Left ventricle myocardium superior (tissue), 1 donor: ENCODE data around the gene SERPINA5. TPM values are rescaled to one million over a fixed set of nuclear protein-coding genes. Genes with fewer than 3 reads are reported as not detected.
"Not testable (repeated sequence)": the region's sequence is repeated elsewhere in the genome, so short reads cannot be mapped to it uniquely, and the experiment has no call there.

Source experiments
- ATAC-seq: fragments of 200-7000 bp; cut with Tn5 transposase; one replicate; pipeline ENCODE4 v1.9.1; 2020; ENCODE audit warnings: mild to moderate bottlenecking, moderate library complexity
- DNase-seq: peaks from one replicate; pipeline ENCODE4 v3.0.0-alpha.2; 2020
- intact Hi-C: fragments of 100-400 bp; cut with micrococcal nuclease; formaldehyde crosslinking; loops from one replicate; pipeline ENCODE4 v1.11.0; 2022
- total RNA-seq: library from RNA; stranded (reverse); fragmentation: NEBNext Ultra II Directional; extraction: Animal tissue kit (Norgen Biotek cat#: 25700); gene quantifications from one replicate; pipeline ENCODE4 v1.2.1, GENCODE V29; 2021
- donor health status: DM: no; HTN: yes; CAD: no; lungs with severe emphysema.

SERPINA5 gene
- total RNA-seq, 1 donor from 2014 or later = 4.0 TPM

- intact Hi-C loops = no loop called here
- DNase-seq (no peak), ATAC-seq (no peak)
These were observed 15.1 kb downstream of the SERPINA5 start for GRCh38 chr14:94596361-94596760.

DNA sequence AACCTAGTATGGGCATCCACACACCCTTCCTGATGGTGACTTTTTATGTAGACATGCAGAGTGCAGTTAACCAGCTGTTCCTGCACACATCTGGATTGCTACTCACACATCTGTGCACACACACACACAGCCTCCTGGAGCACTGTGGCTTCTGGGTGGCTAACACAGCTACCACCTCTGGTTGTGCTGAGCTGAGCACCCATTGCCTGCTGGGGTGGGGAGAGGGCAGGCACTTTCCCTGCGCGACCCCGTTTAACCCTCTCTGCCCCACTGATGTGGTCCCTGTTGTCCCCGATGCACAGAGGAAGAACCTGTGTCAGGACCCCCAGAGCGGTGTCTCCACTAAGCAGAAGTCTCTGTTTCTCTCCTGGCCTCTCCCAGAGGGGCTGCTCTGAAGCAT is 16.6 kb downstream of the SERPINA5 start:
- ATAC-seq (no peak), DNase-seq (no peak)
- intact Hi-C loops = no loop called here

DNA sequence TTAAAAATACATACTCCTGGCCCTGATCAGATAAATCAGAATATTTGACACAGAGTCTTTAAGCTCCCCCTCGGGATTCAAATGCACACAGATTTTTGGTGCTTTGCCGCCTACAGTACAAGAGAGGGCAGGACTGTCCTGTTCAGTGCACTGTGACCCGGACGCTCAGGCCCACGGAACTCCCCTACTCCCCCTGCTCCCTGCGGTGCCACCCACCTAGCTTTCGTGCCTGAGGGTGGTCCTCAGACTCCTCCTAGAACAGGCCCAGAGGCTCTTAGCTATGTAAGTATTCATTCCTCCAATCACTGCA is 17.2 kb downstream of the SERPINA5 start:
- ATAC-seq (no peak), DNase-seq (no peak)
- intact Hi-C loops = no loop called here

- DNase-seq (peak; percentile 70), ATAC-seq (peak; percentile 71)
- intact Hi-C loops = no loop called here
These were observed 17.8 kb downstream of the SERPINA5 start for GRCh38 chr14:94598816-94599655.

DNA sequence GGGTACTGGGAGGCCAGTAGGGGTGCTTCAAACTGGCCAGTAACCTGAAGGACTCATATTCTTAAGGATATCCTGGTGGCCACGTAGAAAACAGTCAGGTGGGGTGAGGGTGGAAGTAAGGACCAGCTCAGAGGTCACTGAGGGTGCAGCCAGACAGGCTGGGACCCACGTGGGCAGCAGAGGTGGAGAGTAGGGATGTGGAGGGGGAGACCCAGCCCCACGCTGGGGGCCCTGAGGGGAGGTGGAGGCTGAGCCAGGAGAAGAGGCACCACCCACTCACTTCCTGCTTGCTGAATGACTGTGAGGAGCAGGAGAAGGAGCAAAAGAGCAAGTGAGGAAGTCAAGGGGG is 18.4 kb downstream of the SERPINA5 start:
- intact Hi-C loops = no loop called here
- no peak for ATAC-seq
- DNase-seq = no peak

- intact Hi-C loops = no loop called here
- ATAC-seq = no peak
- DNase-seq = no peak
These were observed 18.9 kb downstream of the SERPINA5 start for GRCh38 chr14:94600148-94600545.

- peak; percentile 83 for ATAC-seq
- intact Hi-C loops = no loop called here
- DNase-seq = peak; percentile 83
These were observed 20.7 kb downstream of the SERPINA5 start for GRCh38 chr14:94601884-94602391.

GRCh38 chr14:94602722-94603121 is 21.5 kb downstream of the SERPINA5 start:
- intact Hi-C loops = no loop called here
- DNase-seq (no peak), ATAC-seq (no peak)

GRCh38 chr14:94605361-94605760 is 24.1 kb downstream of the SERPINA5 start:
- intact Hi-C loops = no loop called here
- ATAC-seq (no peak), DNase-seq (no peak)

DNA sequence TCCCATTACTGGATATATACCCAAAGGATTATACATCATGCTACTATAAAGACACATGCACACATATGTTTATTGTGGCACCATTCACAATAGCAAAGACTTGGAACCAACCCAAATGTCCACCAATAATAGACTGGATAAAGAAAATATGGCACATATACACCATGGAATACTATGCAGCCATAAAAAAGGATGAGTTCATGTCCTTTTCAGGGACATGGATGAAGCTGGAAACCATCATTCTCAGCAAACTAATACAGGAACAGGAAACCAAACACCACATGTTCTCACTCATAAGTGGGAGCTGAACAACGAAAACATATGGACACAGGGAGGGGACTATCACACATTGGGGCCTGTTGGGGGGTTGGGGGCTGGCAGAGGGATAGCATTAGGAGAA is 27.7 kb downstream of the SERPINA5 start:
- intact Hi-C loops, ATAC-seq, DNase-seq: not testable (repeated sequence)

DNA sequence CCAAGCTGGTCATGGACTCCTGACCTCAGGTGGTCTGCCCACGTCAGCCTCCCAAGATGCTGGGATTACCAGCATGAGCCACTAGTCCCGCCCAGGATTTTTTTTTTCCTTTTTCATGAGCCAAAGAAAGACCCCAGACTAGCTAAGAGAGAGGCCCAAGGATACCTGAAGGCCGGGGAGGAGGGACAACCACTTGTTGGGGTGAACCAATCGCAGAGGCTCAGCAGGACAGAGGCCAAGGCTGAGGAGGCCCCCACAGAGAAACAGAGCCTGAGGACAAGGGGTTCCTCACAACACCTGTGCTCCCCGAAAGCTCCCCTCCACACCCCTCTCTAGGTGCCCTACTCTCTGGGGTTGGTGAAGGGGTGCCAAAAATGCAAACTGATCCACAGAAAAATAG is 30.0 kb downstream of the SERPINA5 start:
- ATAC-seq = no peak
- intact Hi-C loops = no loop called here

GRCh38 chr14:94612174-94612573 is 30.9 kb downstream of the SERPINA5 start, which contains the start of gene SERPINA3:
Gene SERPINA3, plus strand, starts transcription at chr14:94612391. Its CDS starts 2,051 bp downstream, at chr14:94614442.
- ATAC-seq (peak; percentile 73), DNase-seq (no peak)
- intact Hi-C loops = no loop called here

More for the DNA sequence above, 30.0 kb downstream of the SERPINA5 start:
- DNase-seq = no peak

DNA sequence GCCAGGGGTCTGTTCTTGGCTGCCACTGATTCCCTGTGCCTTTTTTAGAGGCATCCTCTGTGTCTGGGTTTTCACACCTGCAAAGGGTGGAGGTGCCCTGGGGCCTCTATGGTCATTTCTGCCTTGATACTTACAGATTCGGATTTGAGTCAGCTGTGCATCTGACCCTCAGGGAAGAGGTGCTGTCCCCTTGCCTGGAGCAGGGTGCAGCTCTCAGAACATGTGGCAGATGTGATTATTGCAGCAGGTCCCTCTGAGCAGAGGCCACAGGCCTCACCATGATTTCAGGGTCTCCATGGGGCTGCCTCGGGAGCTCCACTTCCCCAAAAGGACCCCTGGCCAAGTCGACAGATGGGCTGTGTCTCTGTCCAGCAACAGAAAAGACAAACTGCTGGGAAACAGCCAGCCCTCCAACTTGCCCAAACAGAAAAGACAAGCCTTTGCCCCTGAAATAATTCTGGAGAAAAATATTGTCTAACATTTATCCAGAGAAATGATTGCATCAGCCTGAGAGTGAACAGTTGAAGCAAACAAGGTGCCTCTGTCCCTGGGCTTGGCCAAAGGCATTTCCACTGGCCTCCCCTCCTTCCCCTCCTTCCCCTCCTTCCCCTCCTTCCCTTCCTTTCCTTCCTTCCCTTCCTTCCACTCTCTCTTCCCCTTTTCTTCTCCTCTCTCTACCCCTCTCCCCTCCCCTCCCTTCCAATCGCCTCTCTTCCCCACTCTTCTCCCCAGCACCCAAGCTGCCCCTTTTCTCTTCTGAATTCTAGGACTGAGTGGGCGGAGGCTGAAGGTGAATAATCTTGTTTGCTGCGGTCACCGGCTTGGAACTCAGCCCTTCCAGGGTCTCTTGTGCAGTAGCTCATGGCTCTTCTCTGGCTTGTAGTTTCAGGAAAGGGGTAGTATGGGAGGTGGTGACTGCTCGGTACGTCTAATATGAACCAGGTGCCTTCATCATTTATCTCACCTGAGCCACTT is 31.6 kb downstream of the SERPINA5 start:
- ATAC-seq = peak; percentile 83
- DNase-seq = peak; percentile 62

GRCh38 chr14:94613720-94614644 is 32.8 kb downstream of the SERPINA5 start:
- intact Hi-C loops = no loop called here
- ATAC-seq (no peak), DNase-seq (no peak)

More for the DNA sequence above, 31.6 kb downstream of the SERPINA5 start:
- intact Hi-C loops = no loop called here

- DNase-seq (no peak), ATAC-seq (no peak)
- intact Hi-C loops = no loop called here
These were observed 33.6 kb downstream of the SERPINA5 start for GRCh38 chr14:94614802-94615201.

DNA sequence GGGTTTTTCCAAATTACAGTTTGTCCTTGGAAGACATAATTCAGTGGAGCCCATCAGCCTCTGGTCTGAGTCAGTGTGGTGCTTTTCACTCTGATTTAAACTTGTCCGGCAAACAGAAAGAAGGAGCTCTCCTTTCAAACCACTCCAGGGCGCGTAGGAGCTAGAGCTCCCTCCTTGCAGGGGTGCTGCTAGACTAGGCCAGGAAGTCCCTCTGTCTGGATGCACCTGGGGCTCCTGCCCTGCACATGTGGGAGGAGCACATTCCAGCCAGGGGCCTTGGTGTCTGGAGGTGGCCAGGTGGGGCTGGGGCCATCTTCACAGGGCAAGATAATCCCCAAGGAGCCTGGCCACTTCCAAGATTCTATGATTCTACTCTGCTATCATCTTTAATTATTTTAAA is 34.0 kb downstream of the SERPINA5 start:
- ATAC-seq (no peak), DNase-seq (no peak)
- intact Hi-C loops = no loop called here

GRCh38 chr14:94615823-94616570 is 34.8 kb downstream of the SERPINA5 start:
- ATAC-seq (no peak), DNase-seq (no peak)
- intact Hi-C loops = no loop called here

- DNase-seq (no peak), ATAC-seq (no peak)
- intact Hi-C loops = no loop called here
These were observed 36.2 kb downstream of the SERPINA5 start for GRCh38 chr14:94617366-94617941.
